NOMO-1 (cell line): ENCODE measurements around the gene SNX25.
"Not testable (repeated sequence)": the region's sequence is repeated elsewhere in the genome, so short reads cannot be mapped to it uniquely, and the experiment has no call there.

Experiments used
- DNase-seq, 2 experiments: peaks; one replicate each; lab custom pipeline; 2025; ENCODE audit not compliant: unreplicated experiment in 2 of 2; lab: John Stamatoyannopoulos, UW

Gene SNX25

GRCh38 chr4:185204238-185204910, 5.0 kb upstream of the SNX25 start:
- no peak for DNase-seq

GRCh38 chr4:185205073-185205472, 4.3 kb upstream of the SNX25 start:
- DNase-seq, result not testable (repeated sequence)

- peak; percentile 50 to 82 for DNase-seq
Observed at GRCh38 chr4:185205697-185206342, 3.6 kb upstream of the SNX25 start.

GRCh38 chr4:185207466-185207865, 1.9 kb upstream of the SNX25 start:
- no peak for DNase-seq

GRCh38 chr4:185209852-185210101, 379 bp downstream of the SNX25 start:
- not testable (repeated sequence) for DNase-seq

GRCh38 chr4:185210102-185210981, 944 bp downstream of the SNX25 start:
- peak; percentile 13 to 18 for DNase-seq

- no peak for DNase-seq
Observed at GRCh38 chr4:185211035-185211434, 1.6 kb downstream of the SNX25 start.

- no peak for DNase-seq
Observed at GRCh38 chr4:185211641-185212040, 2.2 kb downstream of the SNX25 start.

GRCh38 chr4:185212581-185212980, 3.2 kb downstream of the SNX25 start:
- no peak for DNase-seq

GRCh38 chr4:185213877-185214276, 4.5 kb downstream of the SNX25 start:
- peak in 1 of 2 experiments; percentile 21 for DNase-seq

GRCh38 chr4:185215261-185215660, 5.9 kb downstream of the SNX25 start:
- no peak for DNase-seq

- no peak for DNase-seq
Observed at GRCh38 chr4:185217408-185217975, 8.1 kb downstream of the SNX25 start.

- no peak for DNase-seq
Observed at GRCh38 chr4:185218312-185218711, 8.9 kb downstream of the SNX25 start.

GRCh38 chr4:185219551-185220344, 10.3 kb downstream of the SNX25 start:
- DNase-seq, result peak; percentile 11 to 18

- DNase-seq, result no peak
Observed at GRCh38 chr4:185221491-185221890, 12.1 kb downstream of the SNX25 start.

GRCh38 chr4:185221912-185222311, 12.5 kb downstream of the SNX25 start:
- no peak for DNase-seq

GRCh38 chr4:185222598-185222997, 13.2 kb downstream of the SNX25 start:
- DNase-seq, result no peak

- no peak for DNase-seq
Observed at GRCh38 chr4:185224597-185224996, 15.2 kb downstream of the SNX25 start.

- no peak for DNase-seq
Observed at GRCh38 chr4:185225940-185226339, 16.5 kb downstream of the SNX25 start.

GRCh38 chr4:185227131-185227551, 17.7 kb downstream of the SNX25 start:
- DNase-seq, result no peak
